ENCODE data around the gene EIF4E3.

DNA sequence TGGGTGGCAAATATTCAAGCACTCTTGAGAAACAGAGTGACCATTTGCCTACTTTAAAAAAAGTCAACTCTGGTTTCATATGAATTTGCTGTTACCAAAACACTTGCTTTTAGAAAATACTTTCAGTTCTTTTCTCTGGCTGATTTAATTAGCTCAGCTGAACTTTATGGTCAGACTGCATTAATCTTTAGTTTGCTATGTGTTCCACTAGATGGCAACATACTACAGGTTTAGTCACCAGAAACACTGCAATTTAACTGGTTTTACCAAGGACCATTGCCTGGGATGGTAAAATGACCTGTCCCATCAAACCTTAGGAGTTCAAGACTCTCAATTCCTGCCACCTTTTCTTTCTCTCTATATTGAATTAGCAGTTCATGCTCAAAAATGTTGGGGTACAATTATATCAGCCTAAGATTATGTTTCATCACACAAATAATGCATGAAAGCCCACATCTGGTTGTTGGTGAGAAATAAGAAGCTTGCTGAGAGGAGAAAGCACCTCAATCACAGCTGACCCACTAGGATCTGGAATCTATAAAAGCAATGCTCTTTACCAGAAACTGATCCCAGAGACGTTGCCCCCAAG lies 14.2 kb downstream of the EIF4E3 start:
- no peak for TF ChIP-seq POLR2A (IDR thresholded peaks at IDR 0.05)
- TF ChIP-seq, protein P1, sequence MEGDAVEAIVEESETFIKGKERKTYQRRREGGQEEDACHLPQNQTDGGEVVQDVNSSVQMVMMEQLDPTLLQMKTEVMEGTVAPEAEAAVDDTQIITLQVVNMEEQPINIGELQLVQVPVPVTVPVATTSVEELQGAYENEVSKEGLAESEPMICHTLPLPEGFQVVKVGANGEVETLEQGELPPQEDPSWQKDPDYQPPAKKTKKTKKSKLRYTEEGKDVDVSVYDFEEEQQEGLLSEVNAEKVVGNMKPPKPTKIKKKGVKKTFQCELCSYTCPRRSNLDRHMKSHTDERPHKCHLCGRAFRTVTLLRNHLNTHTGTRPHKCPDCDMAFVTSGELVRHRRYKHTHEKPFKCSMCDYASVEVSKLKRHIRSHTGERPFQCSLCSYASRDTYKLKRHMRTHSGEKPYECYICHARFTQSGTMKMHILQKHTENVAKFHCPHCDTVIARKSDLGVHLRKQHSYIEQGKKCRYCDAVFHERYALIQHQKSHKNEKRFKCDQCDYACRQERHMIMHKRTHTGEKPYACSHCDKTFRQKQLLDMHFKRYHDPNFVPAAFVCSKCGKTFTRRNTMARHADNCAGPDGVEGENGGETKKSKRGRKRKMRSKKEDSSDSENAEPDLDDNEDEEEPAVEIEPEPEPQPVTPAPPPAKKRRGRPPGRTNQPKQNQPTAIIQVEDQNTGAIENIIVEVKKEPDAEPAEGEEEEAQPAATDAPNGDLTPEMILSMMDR (IDR thresholded peaks at IDR 0.05), result peak; percentile 44 to 74 (median 72)
